A204.1 (cell line): Measurements from ENCODE around the gene NRG2.

Experiments used
- FAIRE-seq: peaks from 2 replicates; lab custom pipeline; 2012; peaks lifted over from hg19 to GRCh38; lab: Jason Lieb, UNC

NRG2 gene

GRCh38 chr5:139836469-139837208, 206.5 kb downstream of the NRG2 start:
- no peak for FAIRE-seq

- FAIRE-seq: no peak
These were observed 207.4 kb downstream of the NRG2 start for GRCh38 chr5:139835656-139836055.

GRCh38 chr5:139833525-139833924, 209.6 kb downstream of the NRG2 start:
- FAIRE-seq: no peak

- no peak for FAIRE-seq
These were observed 211.5 kb downstream of the NRG2 start for GRCh38 chr5:139831624-139832023.

DNA sequence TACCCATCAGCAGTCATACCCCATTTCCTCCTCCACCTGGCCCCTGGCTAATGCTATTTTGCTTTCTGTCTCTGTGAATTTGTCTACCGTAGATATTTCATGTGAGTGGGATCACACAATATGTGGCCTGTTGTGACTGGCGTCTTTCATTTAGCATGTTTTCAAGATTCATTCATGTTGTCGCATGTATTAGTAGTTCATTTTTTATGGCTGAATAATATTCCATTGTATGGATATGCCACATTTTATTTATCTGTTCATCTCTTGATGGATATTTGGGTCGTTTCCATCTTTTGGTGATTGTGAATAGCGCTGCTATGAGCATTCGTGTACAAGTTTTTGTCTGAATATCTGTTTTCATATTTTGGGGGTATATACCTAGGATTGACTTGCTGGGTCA, 213.6 kb downstream of the NRG2 start:
- no peak for FAIRE-seq

DNA sequence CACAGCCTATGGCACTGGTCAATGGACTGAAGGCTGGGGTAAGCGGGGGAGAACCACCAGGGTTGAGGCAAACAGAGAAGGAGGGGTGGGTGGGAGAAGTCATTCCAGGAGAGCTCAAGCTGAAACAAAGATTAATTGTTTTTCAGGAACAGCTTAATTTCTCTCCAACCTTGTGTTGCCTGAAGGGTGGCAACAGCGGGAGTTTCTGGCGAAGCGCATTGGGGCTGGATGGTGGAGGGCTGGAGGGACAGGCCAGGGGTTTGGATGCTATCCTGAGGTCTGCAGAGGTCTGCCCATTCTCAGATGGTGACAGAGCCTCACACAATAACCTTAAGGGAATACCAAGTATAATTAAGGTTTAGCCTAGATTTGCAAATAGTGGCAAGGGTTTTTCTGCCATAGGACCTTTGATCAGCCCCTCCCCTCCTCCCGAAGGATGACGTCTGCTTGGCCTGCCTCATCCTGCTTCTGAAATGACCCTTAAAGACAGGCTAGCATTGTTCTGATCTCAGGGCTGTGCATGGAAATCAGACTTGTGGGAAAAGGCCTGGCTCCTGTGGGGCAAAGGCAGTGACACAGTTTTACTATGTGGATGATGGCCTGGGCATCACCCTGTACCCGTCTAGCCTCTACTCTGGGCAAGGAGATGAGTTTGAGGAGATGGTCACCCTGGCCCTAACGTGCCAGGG, 214.7 kb downstream of the NRG2 start:
- FAIRE-seq: no peak

DNA sequence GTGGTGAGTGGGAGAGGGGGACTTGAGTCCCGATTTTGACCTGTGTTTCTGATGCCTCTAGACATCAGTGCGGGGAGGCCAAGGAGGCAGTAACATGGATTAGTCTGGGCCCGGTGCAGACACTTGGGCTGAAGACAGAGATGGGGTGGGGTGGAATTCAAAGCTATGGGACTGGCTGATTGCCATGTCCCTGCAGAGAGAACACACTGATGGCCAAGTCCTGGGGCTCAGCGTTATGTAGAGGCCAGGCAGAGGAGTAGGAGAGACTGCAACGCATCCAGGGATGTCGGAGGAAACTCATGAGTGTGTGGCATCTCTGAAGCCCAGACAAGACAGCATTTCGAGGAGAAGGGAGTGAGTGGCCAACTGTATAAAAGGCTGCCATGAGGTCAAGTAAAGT, 217.4 kb downstream of the NRG2 start:
- no peak for FAIRE-seq

DNA sequence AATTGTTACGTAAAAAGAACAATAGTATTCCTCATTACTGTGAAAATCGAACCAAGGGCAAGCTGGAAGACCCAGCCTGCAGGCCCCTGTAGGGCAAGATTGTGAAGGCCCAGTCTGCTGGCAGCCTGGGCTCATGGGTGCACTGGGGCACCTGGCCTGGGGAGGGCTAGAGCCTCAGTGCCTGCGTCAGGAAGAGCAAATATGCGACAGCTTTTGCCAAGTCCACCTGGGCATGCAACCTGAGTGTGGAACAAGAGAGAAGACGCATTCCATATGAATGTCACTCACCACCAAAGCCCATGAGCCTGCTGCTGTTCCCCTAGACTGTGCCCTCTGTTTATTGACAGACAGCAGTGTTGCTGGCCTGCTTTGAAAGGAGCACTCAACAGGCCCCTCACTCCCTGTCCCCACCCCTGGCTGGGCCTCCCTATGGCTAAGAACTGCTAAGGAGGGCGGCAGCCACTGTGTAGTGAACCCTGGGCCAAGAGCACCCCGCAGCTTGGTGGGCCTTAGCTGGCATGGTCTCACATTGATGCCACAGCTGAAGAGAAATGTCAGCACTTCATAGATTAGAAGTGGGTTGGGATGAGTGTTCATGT, 219.2 kb downstream of the NRG2 start:
- FAIRE-seq: no peak

DNA sequence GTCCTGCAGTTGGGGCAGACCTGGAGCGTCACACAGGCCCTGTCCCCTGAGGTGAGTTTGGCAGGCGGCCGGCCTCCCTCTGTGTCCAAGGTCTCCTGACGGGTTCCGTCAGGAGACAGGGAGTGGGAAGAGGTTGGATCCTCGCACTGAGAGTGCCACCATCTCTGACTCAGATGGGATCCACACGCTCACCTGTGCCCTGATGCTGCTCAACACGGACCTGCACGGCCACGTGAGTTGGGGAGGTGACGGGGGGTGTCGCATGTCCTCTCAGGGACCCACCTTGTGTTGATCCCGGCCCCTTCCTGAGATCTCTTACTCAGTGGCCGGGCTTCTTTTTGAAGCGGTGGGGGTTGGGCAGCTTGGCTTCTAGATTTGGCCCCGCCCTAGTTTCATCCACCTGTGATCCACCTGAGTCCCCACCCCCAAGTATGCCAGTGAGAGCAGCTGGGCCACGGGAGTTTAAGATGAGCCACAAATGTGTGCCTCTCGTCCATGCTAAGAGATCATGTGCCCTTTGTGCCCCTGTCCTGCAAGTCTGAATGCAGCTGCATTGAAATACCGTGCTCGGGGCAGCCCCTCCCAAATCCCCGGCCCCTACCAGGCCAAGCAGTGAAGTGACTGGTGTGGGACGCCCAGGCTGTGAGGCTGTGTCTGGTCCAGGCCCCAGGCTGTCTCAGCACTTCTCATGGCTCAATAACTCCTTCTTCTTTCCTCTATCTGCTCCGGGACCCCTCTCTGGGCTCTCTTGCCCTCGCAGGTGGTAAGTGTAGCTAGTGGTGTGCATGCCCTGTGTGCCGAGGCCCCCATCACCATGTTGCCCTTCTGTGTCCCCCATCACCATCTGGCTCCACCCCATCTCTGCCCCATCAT, 220.3 kb downstream of the NRG2 start:
- FAIRE-seq: no peak

GRCh38 chr5:139821806-139822552, 221.1 kb downstream of the NRG2 start:
- FAIRE-seq: no peak

- no peak for FAIRE-seq
These were observed 222.5 kb downstream of the NRG2 start for GRCh38 chr5:139820606-139821005.

- FAIRE-seq: no peak
These were observed 223.0 kb downstream of the NRG2 start for GRCh38 chr5:139820130-139820529.

- FAIRE-seq: no peak
These were observed 225.1 kb downstream of the NRG2 start for GRCh38 chr5:139817970-139818369.

- no peak for FAIRE-seq
These were observed 225.7 kb downstream of the NRG2 start for GRCh38 chr5:139817362-139817761.

DNA sequence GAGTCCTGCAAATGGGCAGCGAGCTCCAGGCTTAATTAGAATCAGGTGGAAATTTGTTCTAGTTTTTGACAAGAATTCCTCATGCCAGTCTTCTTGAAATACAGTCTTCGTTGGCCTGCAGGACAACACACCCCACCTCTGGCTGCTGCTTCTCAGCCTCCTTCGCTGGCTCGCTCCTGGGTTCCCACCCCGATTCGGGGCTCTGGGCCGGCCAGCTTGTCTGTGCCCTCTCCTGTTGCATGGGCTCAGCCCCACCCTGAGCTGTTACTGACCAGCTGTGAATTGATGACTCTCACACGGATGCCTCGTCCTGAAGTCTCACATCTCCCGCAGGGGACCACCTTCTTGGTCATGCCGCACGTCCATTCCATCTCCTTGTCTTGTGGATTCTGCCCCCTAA, 226.5 kb downstream of the NRG2 start:
- no peak for FAIRE-seq

DNA sequence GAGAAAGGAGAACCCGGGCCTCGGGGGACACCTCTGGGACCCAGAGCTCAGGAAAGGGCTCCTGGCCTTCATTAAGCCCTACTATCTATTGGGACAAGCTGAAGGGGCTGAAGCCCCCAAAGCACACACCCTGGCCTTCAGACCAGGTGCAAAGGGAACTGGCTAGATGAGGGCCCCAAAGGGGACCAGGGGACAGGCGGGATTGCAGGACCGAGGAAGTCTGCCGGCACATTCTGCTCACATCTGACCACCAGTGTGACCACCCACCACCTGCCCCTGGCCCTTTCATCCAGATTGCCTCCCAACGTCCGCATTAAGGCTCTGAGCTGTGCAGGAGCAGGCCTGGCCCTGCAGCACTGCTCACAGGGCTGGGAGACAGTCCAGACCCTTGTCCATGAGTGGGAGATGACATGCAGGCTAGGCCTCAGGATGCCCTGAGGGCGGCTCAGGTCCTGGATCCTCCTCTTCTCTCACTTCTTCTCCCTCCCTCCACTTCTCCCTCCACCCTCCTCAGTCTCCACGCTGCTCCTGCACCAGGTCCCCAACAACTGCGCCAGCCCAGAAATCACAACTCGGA, 228.3 kb downstream of the NRG2 start:
- FAIRE-seq: no peak

- FAIRE-seq: no peak
These were observed 228.9 kb downstream of the NRG2 start for GRCh38 chr5:139814191-139814601.

- no peak for FAIRE-seq
These were observed 230.0 kb downstream of the NRG2 start for GRCh38 chr5:139812836-139813805.

GRCh38 chr5:139812323-139812722, 230.8 kb downstream of the NRG2 start:
- no peak for FAIRE-seq

GRCh38 chr5:139811274-139811607, 231.9 kb downstream of the NRG2 start:
- FAIRE-seq: no peak
